A673 (cell line): ENCODE results near the gene INTS11.

ENCODE experiments used
- EZH2 ChIP-seq: fragments of 200-600 bp; sonication (generic); IDR thresholded peaks from 2 replicates; pipeline ENCODE4 v1.6.1; 2017; ENCODE audit warnings: borderline replicate concordance, low read depth, mild to moderate bottlenecking, mixed read lengths, antibody characterized with exemption, low read length; ENCODE audit not compliant: poor library complexity, severe bottlenecking
- TF ChIP-seq, protein P1 (sequence below): fragments of 300-800, 200-600 bp; sonication (generic); conservative IDR thresholded peaks from 2 replicates; pipeline ENCODE4 v1.5.1; 2017; ENCODE audit warnings: low read depth, mild to moderate bottlenecking, antibody characterized with exemption, low read length, moderate library complexity, mixed read lengths

DNA sequence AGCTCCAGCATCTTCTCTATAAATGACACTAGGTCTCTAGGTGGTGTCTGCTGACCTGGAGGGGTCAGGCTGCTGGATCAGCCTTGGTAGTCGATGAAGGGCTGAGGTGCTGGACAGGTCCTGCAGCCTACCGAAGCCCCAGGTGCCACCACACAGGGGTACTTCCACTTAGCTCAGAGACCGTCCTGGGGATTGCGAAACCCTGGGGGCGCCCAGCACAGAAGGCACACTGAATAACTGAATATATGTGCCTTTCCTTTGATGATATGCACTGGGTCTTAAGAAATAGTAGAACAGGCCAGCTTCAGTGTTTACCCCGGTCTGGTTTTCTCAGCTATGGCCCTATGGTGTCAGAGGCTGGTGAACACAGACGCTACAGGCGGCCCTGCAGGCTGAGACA, 61.7 kb downstream of the INTS11 start:
- TF ChIP-seq, protein P1, sequence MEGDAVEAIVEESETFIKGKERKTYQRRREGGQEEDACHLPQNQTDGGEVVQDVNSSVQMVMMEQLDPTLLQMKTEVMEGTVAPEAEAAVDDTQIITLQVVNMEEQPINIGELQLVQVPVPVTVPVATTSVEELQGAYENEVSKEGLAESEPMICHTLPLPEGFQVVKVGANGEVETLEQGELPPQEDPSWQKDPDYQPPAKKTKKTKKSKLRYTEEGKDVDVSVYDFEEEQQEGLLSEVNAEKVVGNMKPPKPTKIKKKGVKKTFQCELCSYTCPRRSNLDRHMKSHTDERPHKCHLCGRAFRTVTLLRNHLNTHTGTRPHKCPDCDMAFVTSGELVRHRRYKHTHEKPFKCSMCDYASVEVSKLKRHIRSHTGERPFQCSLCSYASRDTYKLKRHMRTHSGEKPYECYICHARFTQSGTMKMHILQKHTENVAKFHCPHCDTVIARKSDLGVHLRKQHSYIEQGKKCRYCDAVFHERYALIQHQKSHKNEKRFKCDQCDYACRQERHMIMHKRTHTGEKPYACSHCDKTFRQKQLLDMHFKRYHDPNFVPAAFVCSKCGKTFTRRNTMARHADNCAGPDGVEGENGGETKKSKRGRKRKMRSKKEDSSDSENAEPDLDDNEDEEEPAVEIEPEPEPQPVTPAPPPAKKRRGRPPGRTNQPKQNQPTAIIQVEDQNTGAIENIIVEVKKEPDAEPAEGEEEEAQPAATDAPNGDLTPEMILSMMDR: no peak
- TF ChIP-seq EZH2: no peak
